MG63 (cell line): ENCODE measurements around the gene GMDS. TPM values are rescaled to one million over a fixed set of nuclear protein-coding genes. Genes with fewer than 3 reads are reported as not detected.

Source experiments
- DNase-seq: peaks from one replicate; pipeline ENCODE4 v3.0.0-alpha.2; 2020
- H3K27me3 ChIP-seq: fragments of 250-450 bp; sonication (Bioruptor Pico); 2 replicates; pipeline ENCODE4 v1.5.1; 2020; ENCODE audit warnings: mild to moderate bottlenecking, moderate library complexity
- H3K36me3 ChIP-seq: fragments of 250-450 bp; sonication (Bioruptor Pico); 2 replicates; pipeline ENCODE4 v1.5.1; 2020; ENCODE audit warnings: mild to moderate bottlenecking, moderate library complexity
- H3K4me3 ChIP-seq: fragments of 250-450 bp; sonication (Bioruptor Pico); 2 replicates; pipeline ENCODE4 v1.5.1; 2020; ENCODE audit warnings: mild to moderate bottlenecking, moderate library complexity
- H3K9me3 ChIP-seq: fragments of 250-450 bp; sonication (Bioruptor Pico); 2 replicates; pipeline ENCODE4 v1.5.1; 2020; ENCODE audit warnings: mild to moderate bottlenecking, moderate library complexity
- total RNA-seq: library from RNA; depleted of rRNA; stranded (reverse); fragments of >200 nt; shearing (Covaris generic); gene quantifications from 2 replicates; pipeline ENCODE4 v1.2.3, GENCODE V29; 2014; ENCODE audit warnings: low replicate concordance

GMDS gene
- total RNA-seq, 1 experiment from 2014 or later, result 1.8 TPM

GRCh38 chr6:1790684-1791083 lies 454.7 kb downstream of the GMDS start:
- Histone ChIP-seq H3K9me3 (no peaks in the 10 kb centered on the region), H3K36me3 (no peaks in the 10 kb centered on the region), H3K27me3 (no peaks in the 10 kb centered on the region), H3K4me3 (no peak overlapping the region)
- no peak for DNase-seq

GRCh38 chr6:1789092-1789491 lies 456.3 kb downstream of the GMDS start:
- Histone ChIP-seq H3K36me3 (no peaks in the 10 kb centered on the region), H3K9me3 (no peaks in the 10 kb centered on the region), H3K4me3 (no peak overlapping the region), H3K27me3 (no peaks in the 10 kb centered on the region)
- peak; percentile 43 for DNase-seq

GRCh38 chr6:1787894-1788293 lies 457.5 kb downstream of the GMDS start:
- Histone ChIP-seq H3K27me3 (no peaks in the 10 kb centered on the region), H3K36me3 (no peaks in the 10 kb centered on the region), H3K4me3 (no peak overlapping the region), H3K9me3 (no peaks in the 10 kb centered on the region)
- peak; percentile 76 for DNase-seq

- Histone ChIP-seq H3K36me3 (no peaks in the 10 kb centered on the region), H3K4me3 (no peak overlapping the region)
Observed at GRCh38 chr6:1786455-1787453, 458.7 kb downstream of the GMDS start.

GRCh38 chr6:1784422-1784884 lies 461.0 kb downstream of the GMDS start:
- Histone ChIP-seq H3K27me3 (no peaks in the 10 kb centered on the region), H3K4me3 (no peak overlapping the region), H3K9me3 (no peaks in the 10 kb centered on the region), H3K36me3 (no peaks in the 10 kb centered on the region)
- no peak for DNase-seq

More at GRCh38 chr6:1786455-1787453, 458.7 kb downstream of the GMDS start:
- no peaks in the 10 kb centered on the region for H3K9me3 ChIP-seq
- DNase-seq, result no peak
- H3K27me3 ChIP-seq, result no peaks in the 10 kb centered on the region

GRCh38 chr6:1781817-1782184 lies 463.6 kb downstream of the GMDS start:
- H3K27me3 ChIP-seq, result no peaks in the 10 kb centered on the region
- DNase-seq, result no peak
- no peak overlapping the region for H3K4me3 ChIP-seq
- H3K9me3 ChIP-seq, result no peaks in the 10 kb centered on the region
- no peaks in the 10 kb centered on the region for H3K36me3 ChIP-seq

GRCh38 chr6:1781152-1781816 lies 464.1 kb downstream of the GMDS start:
- no peak for DNase-seq

GRCh38 chr6:1780251-1780867 lies 465.0 kb downstream of the GMDS start:
- H3K36me3 ChIP-seq, result no peaks in the 10 kb centered on the region
- no peaks in the 10 kb centered on the region for H3K9me3 ChIP-seq
- no peak for DNase-seq
- no peaks in the 10 kb centered on the region for H3K27me3 ChIP-seq
- H3K4me3 ChIP-seq, result no peak overlapping the region

More at GRCh38 chr6:1781152-1781816, 464.1 kb downstream of the GMDS start:
- no peak overlapping the region for H3K4me3 ChIP-seq
- no peaks in the 10 kb centered on the region for H3K27me3 ChIP-seq
- H3K36me3 ChIP-seq, result no peaks in the 10 kb centered on the region
- H3K9me3 ChIP-seq, result no peaks in the 10 kb centered on the region

GRCh38 chr6:1778686-1779235 lies 466.6 kb downstream of the GMDS start:
- no peak for DNase-seq
- Histone ChIP-seq H3K4me3 (no peak overlapping the region), H3K9me3 (no peaks in the 10 kb centered on the region), H3K36me3 (no peaks in the 10 kb centered on the region), H3K27me3 (no peaks in the 10 kb centered on the region)

GRCh38 chr6:1777921-1778685 lies 467.3 kb downstream of the GMDS start:
- Histone ChIP-seq H3K4me3 (no peak overlapping the region), H3K27me3 (no peaks in the 10 kb centered on the region), H3K9me3 (no peaks in the 10 kb centered on the region), H3K36me3 (no peaks in the 10 kb centered on the region)
- no peak for DNase-seq

- no peaks in the 10 kb centered on the region for H3K36me3 ChIP-seq
- no peak for DNase-seq
- H3K27me3 ChIP-seq, result no peaks in the 10 kb centered on the region
- H3K4me3 ChIP-seq, result no peak overlapping the region
- H3K9me3 ChIP-seq, result no peaks in the 10 kb centered on the region
Observed at GRCh38 chr6:1775441-1775840, 470.0 kb downstream of the GMDS start.

GRCh38 chr6:1774226-1774915 lies 471.0 kb downstream of the GMDS start:
- no peak for DNase-seq
- Histone ChIP-seq H3K9me3 (no peaks in the 10 kb centered on the region), H3K27me3 (no peaks in the 10 kb centered on the region), H3K4me3 (no peak overlapping the region), H3K36me3 (no peaks in the 10 kb centered on the region)

GRCh38 chr6:1773700-1774099 lies 471.7 kb downstream of the GMDS start:
- Histone ChIP-seq H3K4me3 (no peak overlapping the region), H3K36me3 (no peaks in the 10 kb centered on the region), H3K9me3 (no peaks in the 10 kb centered on the region), H3K27me3 (no peaks in the 10 kb centered on the region)
- DNase-seq, result no peak

- H3K4me3 ChIP-seq, result no peak overlapping the region
- no peaks in the 10 kb centered on the region for H3K36me3 ChIP-seq
- no peaks in the 10 kb centered on the region for H3K27me3 ChIP-seq
- H3K9me3 ChIP-seq, result no peaks in the 10 kb centered on the region
- peak; percentile 14 for DNase-seq
Observed at GRCh38 chr6:1770968-1771723, 474.3 kb downstream of the GMDS start.

- Histone ChIP-seq H3K27me3 (no peaks in the 10 kb centered on the region), H3K4me3 (0 out of 2 replicates have a peak overlapping the region, but pooled peaks have one; percentile 7), H3K36me3 (no peaks in the 10 kb centered on the region), H3K9me3 (no peaks in the 10 kb centered on the region)
- DNase-seq, result no peak
Observed at GRCh38 chr6:1770435-1770843, 475.0 kb downstream of the GMDS start.
